ENCODE results near the gene PTCH1.

DNA sequence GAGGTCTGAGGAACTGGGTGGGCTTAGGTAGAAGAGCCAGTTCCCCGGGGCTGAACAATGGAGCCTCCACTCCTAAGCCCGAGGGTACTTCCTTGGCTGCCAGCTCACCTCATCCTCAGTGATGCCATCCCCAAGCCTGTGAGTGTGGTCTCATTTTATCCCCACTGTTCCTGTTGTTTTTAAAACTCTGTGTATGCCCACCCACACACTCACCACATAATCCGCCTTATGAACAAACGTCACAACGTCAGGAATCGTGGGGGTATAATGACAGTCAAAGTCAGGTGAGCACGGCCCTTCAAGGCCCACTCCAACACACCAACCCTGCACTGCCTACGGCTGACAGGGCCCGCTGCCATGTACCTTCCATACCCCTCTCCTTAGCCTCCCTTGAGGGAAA lies 61.1 kb downstream of the PTCH1 start:
- TF ChIP-seq SUZ12 (IDR thresholded peaks at IDR 0.05; ENCODE audit: extremely low read depth, insufficient read depth, insufficient read length), result no peak
- TF ChIP-seq YY1 (IDR thresholded peaks at IDR 0.05; ENCODE audit: insufficient read depth, insufficient read length), result no peak
